HG03103 (cell line): ENCODE data around the gene OGFOD3.
"Not testable (repeated sequence)": the region's sequence is repeated elsewhere in the genome, so short reads cannot be mapped to it uniquely, and the experiment has no call there.

Experiments
- ATAC-seq: cut with Tn5 transposase; IDR thresholded peaks from one replicate; pipeline ENCODE4 v1.9.1; 2021; ENCODE audit warnings: low read depth; ENCODE audit not compliant: unreplicated experiment

The OGFOD3 gene

DNA sequence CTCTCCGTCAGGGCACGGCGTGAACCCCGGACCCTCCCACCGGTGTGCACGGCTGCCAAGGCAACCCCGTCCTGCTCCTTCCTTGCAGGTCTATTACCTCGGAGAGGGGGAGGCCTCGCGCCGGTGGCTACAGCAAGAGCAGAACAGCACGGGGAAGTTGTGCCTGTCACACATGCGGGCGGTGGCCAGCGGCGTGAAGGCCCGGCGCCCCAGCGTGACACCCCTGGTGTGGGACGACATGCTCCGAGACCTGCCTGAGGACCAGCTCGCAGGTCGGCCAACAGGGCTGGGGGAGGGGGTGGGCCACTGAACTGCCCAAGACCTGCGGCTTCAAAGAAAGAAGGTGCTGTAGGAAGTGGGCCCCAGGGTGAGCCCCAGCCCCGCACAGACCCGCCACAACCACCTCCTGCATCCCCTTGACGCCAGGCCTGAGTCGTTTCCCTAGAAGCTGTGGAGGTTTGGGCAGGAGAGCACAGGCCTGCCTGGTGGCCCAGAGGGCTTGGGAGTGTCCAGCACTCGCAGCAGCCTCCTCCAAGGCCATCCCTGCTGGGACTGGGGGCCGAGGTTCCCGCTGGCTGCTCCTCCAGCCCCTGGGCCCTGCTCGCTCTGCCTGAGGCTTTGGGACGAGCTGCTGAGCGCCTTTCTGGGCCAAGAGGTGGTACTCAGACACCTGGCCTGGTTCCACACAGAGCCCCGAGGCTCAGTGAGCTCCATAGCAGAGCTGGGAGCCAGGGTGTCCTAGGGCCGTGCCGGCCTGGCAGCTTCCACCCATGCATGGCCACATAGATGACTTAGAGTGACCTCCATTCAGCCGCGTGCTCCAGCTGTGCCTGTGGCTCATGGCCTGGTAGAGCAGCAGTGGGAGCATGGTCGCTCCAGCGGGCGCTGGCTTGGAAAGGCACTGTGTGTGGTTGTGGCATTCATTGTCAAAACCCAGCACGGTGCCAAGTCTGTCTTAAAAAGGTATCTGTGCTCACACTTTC, 17.5 kb upstream of the OGFOD3 start:
- no peak for ATAC-seq

DNA sequence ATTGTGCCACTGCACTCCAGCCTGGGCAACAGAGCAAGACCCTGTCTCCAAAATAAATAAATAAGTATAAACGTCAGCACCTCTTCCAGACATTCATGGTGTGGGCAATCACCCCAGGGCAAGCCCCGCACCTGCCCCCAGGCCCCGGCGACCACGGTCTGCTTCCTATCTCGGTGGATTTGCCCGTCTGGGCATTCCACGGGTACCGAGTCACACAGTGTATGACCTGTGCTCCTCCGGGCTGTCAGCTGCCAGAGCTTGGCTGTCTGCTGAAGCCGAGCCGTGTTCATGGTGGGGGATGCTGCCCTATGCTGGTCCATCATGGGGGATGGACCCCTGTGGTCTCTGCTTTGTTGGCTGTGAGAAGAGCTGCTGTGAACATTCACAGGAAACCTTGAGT, 16.7 kb upstream of the OGFOD3 start:
- ATAC-seq, result no peak

GRCh38 chr17:82434216-82434565, 15.8 kb upstream of the OGFOD3 start:
- ATAC-seq, result no peak

DNA sequence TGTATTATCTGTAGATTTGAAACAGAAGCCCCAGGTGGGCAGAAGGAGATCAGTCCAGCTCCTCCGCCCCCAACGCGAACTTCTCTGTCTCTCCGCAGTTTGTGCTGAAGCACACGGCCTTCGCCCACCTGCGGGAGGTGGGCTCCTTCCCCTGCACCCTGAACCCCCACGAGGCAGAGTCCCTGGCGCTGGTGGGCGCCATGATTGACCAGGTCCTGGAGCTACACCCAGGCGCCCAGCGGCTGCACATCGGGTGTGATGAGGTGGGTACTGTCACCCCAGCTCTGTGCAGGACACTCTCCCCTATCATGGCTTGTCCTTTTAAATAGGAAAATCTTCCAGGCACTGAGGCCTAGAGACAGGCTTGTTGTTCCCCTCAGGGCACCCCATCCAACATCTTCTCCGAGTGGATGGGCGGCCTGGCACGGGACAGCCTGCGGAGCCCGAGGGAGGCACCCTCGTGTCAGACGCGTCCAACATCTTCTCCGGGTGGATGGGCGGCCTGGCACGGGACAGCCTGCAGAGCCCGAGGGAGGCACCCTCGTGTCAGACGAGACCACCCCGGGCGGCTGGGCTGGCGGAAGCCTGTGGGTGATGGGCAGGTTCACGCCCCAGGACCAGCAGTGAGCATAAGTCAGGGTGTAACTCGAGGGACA, 15.3 kb upstream of the OGFOD3 start:
- no peak for ATAC-seq

- no peak for ATAC-seq
Observed at GRCh38 chr17:82432017-82432416, 13.6 kb upstream of the OGFOD3 start.

GRCh38 chr17:82429824-82430223, 11.4 kb upstream of the OGFOD3 start:
- no peak for ATAC-seq

DNA sequence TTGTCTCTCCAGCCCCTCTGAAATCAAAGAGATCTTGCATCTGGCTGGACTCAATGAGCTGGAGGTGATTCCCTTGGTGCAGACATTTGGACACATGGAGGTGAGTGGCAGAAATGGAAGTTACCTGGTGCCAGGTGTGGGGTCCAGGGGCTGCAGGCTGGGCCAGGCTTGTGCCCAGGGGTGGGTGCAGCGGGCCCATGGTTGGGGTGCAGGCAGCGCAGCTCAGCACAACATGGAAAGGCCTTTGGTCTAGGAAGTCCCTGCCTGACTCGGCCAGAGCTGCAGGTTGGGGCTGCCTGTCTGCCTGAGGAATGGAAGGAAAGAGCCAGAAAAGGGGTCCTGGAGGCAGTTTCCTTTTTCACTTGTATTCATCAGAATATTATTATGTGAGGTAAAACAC, 10.2 kb upstream of the OGFOD3 start:
- no peak for ATAC-seq

- ATAC-seq, result no peak
Observed at GRCh38 chr17:82424863-82425159, 6.4 kb upstream of the OGFOD3 start.

- ATAC-seq, result no peak
Observed at GRCh38 chr17:82424001-82424862, 5.8 kb upstream of the OGFOD3 start.

GRCh38 chr17:82419540-82419939, 1.2 kb upstream of the OGFOD3 start:
- no peak for ATAC-seq

- ATAC-seq, result no peak
Observed at GRCh38 chr17:82416771-82417170, 1.6 kb downstream of the OGFOD3 start.

- no peak for ATAC-seq
Observed at GRCh38 chr17:82416264-82416663, 2.1 kb downstream of the OGFOD3 start.

- ATAC-seq, result no peak
Observed at GRCh38 chr17:82415786-82416185, 2.6 kb downstream of the OGFOD3 start.

- no peak for ATAC-seq
Observed at GRCh38 chr17:82415336-82415735, 3.0 kb downstream of the OGFOD3 start.

DNA sequence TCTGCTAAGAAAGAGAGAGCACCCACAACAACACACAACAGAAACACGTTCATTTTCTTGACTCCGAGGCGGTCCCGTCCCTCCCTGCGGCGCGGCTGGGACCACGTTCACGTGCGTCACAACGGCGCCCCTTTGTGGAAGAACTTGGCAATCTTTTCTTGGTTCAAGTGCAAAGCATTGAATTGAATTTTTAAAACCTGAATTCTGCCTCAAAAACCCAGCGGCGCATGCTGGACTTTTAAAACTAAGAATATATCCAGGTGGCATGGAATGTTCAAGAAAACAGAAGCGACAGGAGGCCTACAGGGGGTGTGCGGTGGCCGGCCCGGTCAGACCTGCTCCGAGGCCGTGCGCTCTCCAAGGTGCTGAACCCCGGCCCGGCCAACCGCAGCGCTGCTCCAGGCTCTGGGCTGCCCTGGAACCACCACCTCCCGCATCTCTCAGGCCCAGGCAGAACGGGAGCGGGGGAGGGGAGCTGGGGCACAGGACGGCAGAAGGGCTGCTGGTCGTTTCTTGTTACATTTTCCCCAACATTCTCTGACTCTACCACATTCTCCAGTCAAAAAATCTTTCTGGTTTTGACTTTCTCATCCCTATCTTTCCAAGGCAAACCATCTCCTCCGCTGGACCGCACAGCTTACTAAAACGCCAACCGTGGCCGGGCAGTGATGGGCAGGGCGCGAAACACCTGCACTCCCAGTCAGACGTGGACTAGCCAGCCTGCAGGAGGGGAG, 3.7 kb downstream of the OGFOD3 start:
- ATAC-seq, result no peak

DNA sequence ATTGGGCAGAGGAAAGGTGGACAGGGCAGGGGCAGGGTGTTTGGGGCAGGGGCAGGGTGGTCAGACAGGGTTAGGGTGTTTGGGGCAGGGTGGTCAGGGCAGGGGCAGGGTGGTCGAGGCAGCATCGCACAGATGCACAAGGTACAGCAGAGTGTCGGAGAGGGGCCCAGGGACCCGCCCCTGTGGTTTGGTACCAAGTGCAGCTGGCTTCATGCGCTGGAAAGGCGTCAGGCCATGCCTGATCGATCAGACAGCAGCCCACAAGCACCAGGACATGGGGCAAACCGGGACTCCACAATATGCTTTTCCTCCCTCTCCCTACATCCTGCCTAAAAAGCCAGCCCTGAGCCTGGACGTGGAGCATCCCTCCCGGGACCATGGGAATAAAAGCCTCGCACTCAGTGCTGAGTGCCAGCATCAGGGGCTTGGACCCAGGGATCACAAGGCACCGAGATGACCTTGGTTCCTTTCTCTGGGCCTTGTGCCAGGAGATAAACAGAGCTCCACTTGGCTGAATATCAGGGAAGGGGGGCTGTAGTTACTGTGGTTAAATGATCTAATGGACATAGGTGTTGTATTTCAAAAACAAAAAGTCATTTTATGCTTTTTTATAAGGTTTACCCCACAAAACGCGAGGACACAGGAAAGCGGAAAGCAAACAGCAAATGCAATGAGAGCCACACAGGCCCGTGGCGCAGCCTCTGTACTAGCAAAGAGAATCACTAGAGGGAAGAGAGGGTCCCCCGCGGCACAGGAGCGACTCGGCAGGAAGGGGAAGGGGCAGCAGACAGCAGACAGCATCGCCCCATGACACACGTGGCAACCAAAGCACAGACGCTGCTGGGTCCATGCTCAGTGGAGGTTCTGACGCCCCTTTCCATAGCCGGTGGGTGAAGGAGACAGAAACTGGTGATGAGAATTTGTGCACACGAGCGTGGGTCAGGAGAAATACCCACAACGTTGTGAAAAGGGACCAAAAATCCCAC, 5.6 kb downstream of the OGFOD3 start:
- ATAC-seq, result no peak

GRCh38 chr17:82412081-82412480, 6.3 kb downstream of the OGFOD3 start:
- not testable (repeated sequence) for ATAC-seq

DNA sequence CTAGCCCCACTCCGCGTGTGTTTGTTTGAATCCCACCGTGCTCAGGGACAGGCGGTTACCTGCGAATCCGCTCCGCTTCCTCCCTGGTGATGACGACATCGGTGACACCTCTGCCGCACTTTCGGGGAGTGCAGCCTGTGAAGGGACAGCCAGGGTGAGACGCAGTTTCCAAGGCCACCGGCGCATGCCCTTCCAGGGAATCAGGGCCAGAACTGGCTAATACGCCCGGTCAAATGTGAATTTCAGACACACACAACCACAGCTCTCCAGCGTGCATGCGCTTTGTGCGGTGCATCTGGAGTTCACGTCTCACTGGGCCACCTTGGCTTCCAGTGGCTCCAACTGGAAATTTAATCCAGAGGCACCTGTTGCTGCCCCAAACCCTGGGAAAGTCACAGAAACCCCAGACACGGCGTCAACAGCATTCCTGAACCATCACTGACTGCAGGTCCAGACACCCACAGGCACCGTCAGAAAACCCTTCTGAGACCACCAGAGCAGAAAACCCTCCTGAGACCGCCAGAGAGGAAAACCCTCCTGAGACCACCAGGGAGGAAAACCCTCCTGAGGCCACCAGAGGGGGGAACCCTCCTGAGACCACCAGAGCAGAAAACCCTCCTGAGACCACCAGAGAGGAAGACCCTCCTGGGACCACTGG, 6.9 kb downstream of the OGFOD3 start:
- ATAC-seq, result no peak
